Testis (tissue), 2 donors: ENCODE data around the gene ALPL.

ENCODE experiments used
- CTCF ChIP-seq, 3 experiments: fragments of 450-650 bp in 2 of 3; fragments of 200-600 bp in 1 of 3; sonication (generic) in 1 of 3; IDR thresholded peaks; one replicate each; pipeline ENCODE4 v1.5.1; 2016 to 2019; ENCODE audit warnings: antibody characterized with exemption in 3 of 3, mild to moderate bottlenecking in 2 of 3, moderate library complexity in 1 of 3
- POLR2A ChIP-seq: fragments of 450-650 bp; IDR thresholded peaks from one replicate; pipeline ENCODE4 v1.6.1; 2017; ENCODE audit warnings: antibody characterized with exemption, mild to moderate bottlenecking, moderate library complexity

GRCh38 chr1:21613072-21613867 lies 104.0 kb downstream of the ALPL start:
- TF ChIP-seq CTCF (IDR thresholded peaks at IDR 0.05) (no peak), POLR2A (no peak)
